Measurements from ENCODE around the gene PSIP1.

GRCh38 chr9:15501803-15502202, 9.0 kb downstream of the PSIP1 start:
- TF ChIP-seq CTCF (IDR thresholded peaks at IDR 0.05) (no peak), EZH2 (IDR thresholded peaks at IDR 0.05; ENCODE audit: borderline replicate concordance, insufficient read depth, low read depth, low read length, poor library complexity, severe bottlenecking) (no peak)

Measured in B cell (primary cell).